Activated CD8-positive, alpha-beta memory T cell treated with anti-CD3 and anti-CD28 coated beads for 48 hours (primary cell): Measurements from ENCODE around the gene MRPS18A.
"Not testable (repeated sequence)": the region's sequence is repeated elsewhere in the genome, so short reads cannot be mapped to it uniquely, and the experiment has no call there.

ENCODE experiments used
- DNase-seq, 3 experiments: peaks; one replicate each; pipeline ENCODE4 v3.0.0-alpha.2; 2020; ENCODE audit warnings: low read depth in 2 of 3, low spot score in 2 of 3

MRPS18A gene

GRCh38 chr6:43671801-43672690, 15.5 kb downstream of the MRPS18A start:
- no peak for DNase-seq

- no peak for DNase-seq
Measured at GRCh38 chr6:43671011-43671800, 16.4 kb downstream of the MRPS18A start.

GRCh38 chr6:43670623-43670986, 17.0 kb downstream of the MRPS18A start:
- DNase-seq = no peak

- DNase-seq = no peak
Measured at GRCh38 chr6:43669922-43670622, 17.5 kb downstream of the MRPS18A start.

- DNase-seq = no peak
Measured at GRCh38 chr6:43669050-43669921, 18.3 kb downstream of the MRPS18A start.

GRCh38 chr6:43668151-43669028, 19.2 kb downstream of the MRPS18A start:
- peak in 2 of 3 experiments; percentile 24 to 48 for DNase-seq

- peak; percentile 31 to 81 (median 58) for DNase-seq
Measured at GRCh38 chr6:43667245-43668150, 20.1 kb downstream of the MRPS18A start.

GRCh38 chr6:43666196-43666920, 21.2 kb downstream of the MRPS18A start:
- DNase-seq = no peak

GRCh38 chr6:43665376-43665775, 22.2 kb downstream of the MRPS18A start:
- DNase-seq = no peak

GRCh38 chr6:43662948-43663347, 24.6 kb downstream of the MRPS18A start:
- not testable (repeated sequence) for DNase-seq

- no peak for DNase-seq
Measured at GRCh38 chr6:43658161-43658560, 29.4 kb downstream of the MRPS18A start.

- DNase-seq = no peak
Measured at GRCh38 chr6:43657221-43657802, 30.3 kb downstream of the MRPS18A start.

- not testable (repeated sequence) for DNase-seq
Measured at GRCh38 chr6:43652822-43653221, 34.8 kb downstream of the MRPS18A start.

GRCh38 chr6:43648248-43648647, 39.3 kb downstream of the MRPS18A start:
- DNase-seq = no peak

GRCh38 chr6:43647613-43648012, 40.0 kb downstream of the MRPS18A start:
- DNase-seq = no peak

GRCh38 chr6:43645613-43645964, 42.0 kb downstream of the MRPS18A start:
- no peak for DNase-seq

GRCh38 chr6:43644940-43645612, 42.5 kb downstream of the MRPS18A start, which contains the start of gene RSPH9:
TSS of gene RSPH9 (plus strand) at chr6:43645036. CDS start at chr6:43645099, 63 bp downstream.
- no peak for DNase-seq
